GM23248 (cell line): Measurements from ENCODE around the gene CDRT4. TPM values are rescaled to one million over a fixed set of nuclear protein-coding genes. Genes with fewer than 3 reads are reported as not detected.
"Not testable (repeated sequence)": the region's sequence is repeated elsewhere in the genome, so short reads cannot be mapped to it uniquely, and the experiment has no call there.

Experiments used
- DNase-seq: peaks from one replicate; pipeline ENCODE4 v3.0.0-alpha.2; 2015
- H2AFZ ChIP-seq: fragments of 200-600 bp; sonication (generic); 2 replicates; pipeline ENCODE4 v1.6.1; 2016; ENCODE audit warnings: antibody characterized with exemption
- H3F3A ChIP-seq: fragments of 200-600 bp; sonication (generic); 2 replicates; pipeline ENCODE4 v1.6.1; 2016; ENCODE audit warnings: mild to moderate bottlenecking, antibody characterized with exemption, mixed run types; ENCODE audit not compliant: insufficient read depth
- H3K27ac ChIP-seq: fragments of 200-600 bp; sonication (generic); 2 replicates; pipeline ENCODE4 v1.5.1; 2016; ENCODE audit warnings: mild to moderate bottlenecking
- H3K27me3 ChIP-seq: fragments of 200-600 bp; sonication (generic); replicated peaks from 2 replicates; pipeline ENCODE4 v1.6.1; 2016; ENCODE audit warnings: mild to moderate bottlenecking; ENCODE audit not compliant: insufficient read depth
- H3K36me3 ChIP-seq: fragments of 200-600 bp; sonication (generic); 2 replicates; pipeline ENCODE4 v1.6.1; 2016; ENCODE audit warnings: low read depth, mild to moderate bottlenecking
- H3K4me1 ChIP-seq: fragments of 200-600 bp; sonication (generic); 2 replicates; pipeline ENCODE4 v1.6.1; 2016; ENCODE audit warnings: mild to moderate bottlenecking; ENCODE audit not compliant: insufficient read depth
- H3K4me2 ChIP-seq: fragments of 200-600 bp; sonication (generic); one replicate; pipeline ENCODE4 v1.6.1; 2016; ENCODE audit warnings: mild to moderate bottlenecking; ENCODE audit not compliant: unreplicated experiment
- H3K4me3 ChIP-seq: fragments of 200-600 bp; sonication (generic); 2 replicates; pipeline ENCODE4 v1.5.1; 2016; ENCODE audit warnings: mild to moderate bottlenecking
- H3K79me2 ChIP-seq: fragments of 200-600 bp; sonication (generic); 2 replicates; pipeline ENCODE4 v1.6.1; 2016; ENCODE audit warnings: mild to moderate bottlenecking; ENCODE audit not compliant: insufficient read depth
- H3K9ac ChIP-seq: fragments of 200-600 bp; sonication (generic); 2 replicates; pipeline ENCODE4 v1.6.1; 2016; ENCODE audit warnings: mild to moderate bottlenecking
- H3K9me2 ChIP-seq: fragments of 200-600 bp; sonication (generic); 2 replicates; pipeline ENCODE4 v1.6.1; 2016; ENCODE audit warnings: mixed run types, mild to moderate bottlenecking, moderate library complexity; ENCODE audit not compliant: insufficient read depth
- H3K9me3 ChIP-seq: fragments of 200-600 bp; sonication (generic); one replicate; pipeline ENCODE4 v1.6.1; 2017; ENCODE audit warnings: low read depth
- H4K20me1 ChIP-seq: fragments of 200-600 bp; sonication (generic); 2 replicates; pipeline ENCODE4 v1.6.0; 2016; ENCODE audit not compliant: insufficient read depth
- EZH2 ChIP-seq: fragments of 200-600 bp; sonication (generic); IDR thresholded peaks from 2 replicates; pipeline ENCODE4 v1.6.1; 2018; ENCODE audit warnings: antibody characterized with exemption, mild to moderate bottlenecking; ENCODE audit not compliant: insufficient read depth, poor library complexity, severe bottlenecking
- EZH2phosphoT487 ChIP-seq: fragments of 200-600 bp; sonication (generic); IDR thresholded peaks from 2 replicates; pipeline ENCODE4 v1.6.1; 2018; ENCODE audit warnings: antibody characterized with exemption, moderate library complexity, mild to moderate bottlenecking, low read depth; ENCODE audit not compliant: insufficient read depth
- WGBS, 2 experiments: methylation state at CpG; one replicate each; pipeline ENCODE4 v1.1.6; 2015 to 2017; ENCODE audit warnings: low lambda C conversion rate in 2 of 2, low coverage in 1 of 2; ENCODE audit errors: missing lambda C conversion rate in 2 of 2; 5-methylcytosine and 5-hydroxymethylcytosine counted together
- in situ Hi-C: fragments of 300-500 bp; cut with MboI; formaldehyde crosslinking; loops from 2 replicates; pipeline ENCODE4 v1.15.0; 2020
- polyA plus RNA-seq: library from polyadenylated mRNA; unstranded; fragments of >200 nt; fragmentation: Nextera tagmentation; extraction: Ambion mirVana; gene quantifications from 2 replicates; pipeline ENCODE4 v1.2.1, GENCODE V29; 2016
- total RNA-seq: library from RNA; depleted of rRNA; stranded (reverse); fragments of >200 nt; shearing (Covaris generic); gene quantifications from 2 replicates; pipeline ENCODE4 v1.2.3, GENCODE V29; 2014

Gene CDRT4
- total and polyA plus RNA-seq, 2 experiments from 2014 or later = 3.0 to 3.8 TPM

DNA sequence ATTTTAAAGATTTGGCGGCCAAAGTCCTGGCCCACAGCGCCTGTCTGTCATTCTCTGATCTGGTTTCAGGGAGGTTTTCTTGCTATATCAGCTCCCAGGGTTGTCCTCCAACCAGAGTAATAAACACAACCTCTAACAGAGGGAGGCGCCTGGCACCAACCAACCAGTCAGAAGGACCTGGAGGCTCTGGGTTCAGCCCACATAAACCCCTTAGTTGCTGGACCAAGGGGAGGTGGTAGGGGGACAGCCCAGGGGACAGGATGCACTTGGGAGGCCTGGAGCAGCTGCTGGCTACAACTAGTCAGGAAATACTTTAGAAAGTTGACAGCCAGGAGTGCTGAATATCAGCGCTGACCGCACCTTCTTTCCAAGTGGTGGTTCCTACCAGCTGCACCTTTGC lies 41.7 kb upstream of the CDRT4 start:
- WGBS, 2 experiments = 97 to 99% methylated on average over 5 of the region's 5 CpGs
- Histone ChIP-seq H3K36me3 (no peaks in the 10 kb centered on the region), H3K27ac (no peak overlapping the region), H3F3A (peaks cover 12% of the 10 kb centered on the region), H3K9me3 (no peaks in the 10 kb centered on the region), H3K4me3 (no peak overlapping the region), H3K79me2 (no peaks in the 10 kb centered on the region), H3K9me2 (no peaks in the 10 kb centered on the region), H3K4me1 (peaks cover 33% of the 10 kb centered on the region), H2AFZ (no peak overlapping the region), H3K9ac (no peak overlapping the region), H3K4me2 (no peak overlapping the region), H3K27me3 (no peaks in the 10 kb centered on the region), H4K20me1 (no peaks in the 10 kb centered on the region)
- no peak for DNase-seq
- in situ Hi-C loops = loop anchor here (25.0 kb wide), 1 partner anchor 572 kb away; no protein-coding TSS in a partner anchor
- TF ChIP-seq EZH2phosphoT487 (no peak), EZH2 (no peak)

GRCh38 chr17:15508466-15508865 lies 41.0 kb upstream of the CDRT4 start:
- in situ Hi-C loops = loop anchor here (25.0 kb wide), 1 partner anchor 571 kb away; no protein-coding TSS in a partner anchor
- H3K27ac ChIP-seq = no peak overlapping the region
- peaks cover 12% of the 10 kb centered on the region for H3F3A ChIP-seq

GRCh38 chr17:15507896-15508295 lies 40.5 kb upstream of the CDRT4 start:
- H3F3A ChIP-seq = peaks cover 12% of the 10 kb centered on the region
- TF ChIP-seq EZH2 = no peak
- no peak for TF ChIP-seq EZH2phosphoT487
- no peaks in the 10 kb centered on the region for H3K36me3 ChIP-seq
- DNase-seq = no peak
- no peak overlapping the region for H3K4me3 ChIP-seq
- peaks cover 21% of the 10 kb centered on the region for H3K4me1 ChIP-seq
- H3K9ac ChIP-seq = no peak overlapping the region
- no peak overlapping the region for H2AFZ ChIP-seq
- no peaks in the 10 kb centered on the region for H3K9me3 ChIP-seq
- 95 to 98% methylated on average over 3 of the region's 3 CpGs for WGBS, 2 experiments
- H4K20me1 ChIP-seq = no peaks in the 10 kb centered on the region
- H3K79me2 ChIP-seq = no peaks in the 10 kb centered on the region
- in situ Hi-C loops = loop anchor here (25.0 kb wide), 1 partner anchor 571 kb away; no protein-coding TSS in a partner anchor
- H3K4me2 ChIP-seq = no peak overlapping the region
- no peaks in the 10 kb centered on the region for H3K9me2 ChIP-seq
- H3K27me3 ChIP-seq = no peaks in the 10 kb centered on the region
- no peak overlapping the region for H3K27ac ChIP-seq

More at GRCh38 chr17:15508466-15508865, 41.0 kb upstream of the CDRT4 start:
- no peak overlapping the region for H2AFZ ChIP-seq
- peaks cover 27% of the 10 kb centered on the region for H3K4me1 ChIP-seq
- no peak overlapping the region for H3K9ac ChIP-seq
- H3K36me3 ChIP-seq = no peaks in the 10 kb centered on the region
- no peaks in the 10 kb centered on the region for H4K20me1 ChIP-seq
- no peaks in the 10 kb centered on the region for H3K9me2 ChIP-seq
- DNase-seq = no peak
- H3K9me3 ChIP-seq = no peaks in the 10 kb centered on the region
- 71 to 72% methylated on average over 7 of the region's 7 CpGs for WGBS, 2 experiments
- no peak overlapping the region for H3K4me2 ChIP-seq
- H3K79me2 ChIP-seq = no peaks in the 10 kb centered on the region
- H3K4me3 ChIP-seq = no peak overlapping the region
- no peaks in the 10 kb centered on the region for H3K27me3 ChIP-seq
- TF ChIP-seq EZH2phosphoT487 (no peak), EZH2 (no peak)

DNA sequence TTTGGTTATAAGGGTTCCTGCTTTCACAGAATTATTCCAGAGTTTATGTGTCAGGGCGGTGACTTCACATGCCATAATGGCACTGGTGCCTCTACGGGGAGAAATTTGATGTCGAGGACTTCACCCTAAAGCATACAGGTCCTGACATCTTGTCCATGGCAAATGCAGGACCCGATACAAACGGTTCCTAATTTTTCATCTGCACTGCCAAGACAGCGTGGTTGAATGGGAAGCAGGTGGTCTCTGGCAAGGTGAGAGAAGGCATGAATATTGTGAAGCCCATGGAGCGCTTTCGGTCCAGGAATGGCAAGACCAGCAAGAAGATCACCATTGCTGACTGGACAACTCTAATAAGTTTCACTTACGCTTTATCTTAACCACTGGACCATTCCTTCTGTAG lies 39.6 kb upstream of the CDRT4 start:
- TF ChIP-seq EZH2 = no peak
- no peak for TF ChIP-seq EZH2phosphoT487
- H3K4me1 ChIP-seq = peaks cover 22% of the 10 kb centered on the region
- WGBS, 2 experiments = 96 to 98% methylated on average over 9 of the region's 9 CpGs
- H2AFZ ChIP-seq = no peak overlapping the region
- no peak overlapping the region for H3K4me2 ChIP-seq
- H3K4me3 ChIP-seq = no peak overlapping the region
- H3K9me3 ChIP-seq = no peaks in the 10 kb centered on the region
- DNase-seq = no peak
- no peak overlapping the region for H3K27ac ChIP-seq
- in situ Hi-C loops = loop anchor here (25.0 kb wide), 1 partner anchor 570 kb away; no protein-coding TSS in a partner anchor
- no peak overlapping the region for H3K9ac ChIP-seq
- H4K20me1 ChIP-seq = no peaks in the 10 kb centered on the region
- no peaks in the 10 kb centered on the region for H3K9me2 ChIP-seq
- H3K79me2 ChIP-seq = no peaks in the 10 kb centered on the region
- no peaks in the 10 kb centered on the region for H3K27me3 ChIP-seq
- no peaks in the 10 kb centered on the region for H3K36me3 ChIP-seq
- peaks cover 12% of the 10 kb centered on the region for H3F3A ChIP-seq

DNA sequence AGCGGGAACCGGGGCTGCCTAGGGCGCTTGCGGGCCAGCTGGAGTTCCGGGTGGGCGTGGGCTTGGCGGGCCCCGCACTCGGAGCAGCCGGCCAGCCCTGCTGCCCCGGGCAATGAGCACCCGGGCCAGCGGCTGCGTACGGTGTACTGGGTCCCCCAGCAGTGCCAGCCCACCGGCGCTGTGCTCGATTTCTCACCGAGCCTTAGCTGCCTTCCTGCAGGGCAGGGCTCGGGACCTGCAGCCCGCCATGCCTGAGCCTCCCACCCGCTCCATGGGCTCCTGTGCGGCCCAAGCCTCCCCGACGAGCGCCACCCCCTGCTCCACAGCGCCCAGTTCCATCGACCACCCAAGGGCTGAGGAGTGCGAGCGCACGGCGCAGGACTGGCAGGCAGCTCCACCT lies 38.3 kb upstream of the CDRT4 start:
- not testable (repeated sequence) for H4K20me1 ChIP-seq, H3K27ac ChIP-seq, H3K36me3 ChIP-seq, H3K9me2 ChIP-seq, H3K9ac ChIP-seq, H3K9me3 ChIP-seq, H3K27me3 ChIP-seq, H3K79me2 ChIP-seq, DNase-seq, H3K4me3 ChIP-seq, H3K4me2 ChIP-seq, H2AFZ ChIP-seq
- in situ Hi-C loops = loop anchor here (25.0 kb wide), 1 partner anchor 568 kb away; no protein-coding TSS in a partner anchor
- peaks cover 12% of the 10 kb centered on the region for H3F3A ChIP-seq
- H3K4me1 ChIP-seq = peaks cover 19% of the 10 kb centered on the region
- 94 to 99% methylated on average over 22 to 27 of the region's 32 CpGs for WGBS, 2 experiments
